ENCODE results near the gene SLC7A9.
"Not testable (repeated sequence)": the region's sequence is repeated elsewhere in the genome, so short reads cannot be mapped to it uniquely, and the experiment has no call there.

SLC7A9 gene

GRCh38 chr19:32881766-32882165 lies 12.2 kb upstream of the SLC7A9 start:
- DNase-seq = no peak

DNA sequence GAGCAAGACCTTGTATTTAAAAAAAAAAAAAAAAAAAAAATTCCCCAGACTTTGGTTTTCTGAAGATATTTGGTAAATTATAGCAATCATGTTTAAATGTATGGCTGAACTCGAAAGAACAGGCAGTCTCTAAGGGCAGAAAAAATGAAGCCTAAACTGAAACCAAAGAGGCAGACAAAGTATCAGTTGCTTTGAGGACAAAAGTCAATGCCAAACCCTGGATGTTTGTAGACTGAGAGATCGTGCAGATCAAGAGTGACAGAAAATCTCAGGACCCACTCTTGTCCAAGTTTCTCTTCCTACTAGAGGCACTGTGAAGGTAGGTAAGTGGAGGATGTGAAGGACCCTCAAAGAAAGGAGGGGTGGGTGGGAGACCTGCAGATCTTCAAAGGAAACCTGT lies 11.1 kb upstream of the SLC7A9 start:
- no peak for DNase-seq

- DNase-seq = no peak
Measured at GRCh38 chr19:32879741-32880140, 10.2 kb upstream of the SLC7A9 start.

DNA sequence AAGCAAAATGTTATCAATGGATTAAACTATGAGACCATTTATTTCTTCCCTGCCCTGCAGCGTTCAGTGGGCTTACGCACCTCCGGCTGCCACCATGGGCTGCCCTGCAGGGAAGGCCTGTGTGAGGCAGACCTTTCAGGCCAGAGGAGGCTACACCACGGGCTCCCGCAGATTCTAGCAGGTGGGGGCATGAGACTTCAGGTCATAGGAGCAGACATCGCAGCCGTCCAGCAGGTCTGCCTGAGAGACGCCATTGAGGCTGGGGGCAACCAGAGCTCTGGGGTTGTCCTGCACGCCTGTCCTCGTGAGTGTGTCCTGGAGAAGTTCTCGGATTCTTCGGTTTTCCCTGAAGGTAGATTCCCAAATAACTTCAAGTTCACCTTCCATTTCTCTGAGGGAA lies 9.4 kb upstream of the SLC7A9 start:
- DNase-seq = no peak

DNA sequence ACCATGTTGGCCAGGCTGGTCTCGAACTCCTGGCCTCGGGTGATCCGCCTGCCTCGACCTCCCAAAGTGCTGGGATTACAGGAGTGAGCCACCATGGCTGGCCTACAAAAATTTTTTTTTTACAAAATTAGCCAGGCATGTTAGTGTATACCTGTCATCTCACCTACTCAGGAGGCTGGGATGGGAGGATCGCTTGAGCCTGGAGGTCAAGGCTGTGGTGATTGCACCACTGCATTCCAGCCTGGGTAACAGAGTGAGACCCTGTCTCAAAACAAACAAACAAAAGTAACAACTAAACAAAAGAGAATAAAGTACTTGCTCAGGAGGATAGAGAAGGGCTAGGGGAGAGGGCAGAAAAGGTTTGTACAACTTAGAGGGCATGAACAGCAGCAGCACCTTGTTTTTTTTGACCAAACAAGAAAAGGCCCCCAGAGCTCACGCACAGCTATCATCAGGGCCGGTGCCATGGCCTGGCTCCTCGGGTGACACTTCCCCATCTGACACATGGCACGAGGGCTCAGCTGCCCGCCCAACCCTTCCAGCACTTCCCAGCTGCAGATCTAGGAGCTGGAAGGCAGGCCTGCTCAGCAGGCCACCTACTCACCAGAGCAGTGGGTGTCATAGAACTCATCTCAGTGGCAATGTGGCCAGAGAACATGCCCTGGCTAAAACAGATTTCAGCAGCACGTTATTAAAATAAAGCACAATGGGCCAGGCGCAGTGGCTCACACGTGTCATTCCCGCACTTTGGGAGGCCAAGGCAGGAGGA lies 8.6 kb upstream of the SLC7A9 start:
- no peak for DNase-seq

DNA sequence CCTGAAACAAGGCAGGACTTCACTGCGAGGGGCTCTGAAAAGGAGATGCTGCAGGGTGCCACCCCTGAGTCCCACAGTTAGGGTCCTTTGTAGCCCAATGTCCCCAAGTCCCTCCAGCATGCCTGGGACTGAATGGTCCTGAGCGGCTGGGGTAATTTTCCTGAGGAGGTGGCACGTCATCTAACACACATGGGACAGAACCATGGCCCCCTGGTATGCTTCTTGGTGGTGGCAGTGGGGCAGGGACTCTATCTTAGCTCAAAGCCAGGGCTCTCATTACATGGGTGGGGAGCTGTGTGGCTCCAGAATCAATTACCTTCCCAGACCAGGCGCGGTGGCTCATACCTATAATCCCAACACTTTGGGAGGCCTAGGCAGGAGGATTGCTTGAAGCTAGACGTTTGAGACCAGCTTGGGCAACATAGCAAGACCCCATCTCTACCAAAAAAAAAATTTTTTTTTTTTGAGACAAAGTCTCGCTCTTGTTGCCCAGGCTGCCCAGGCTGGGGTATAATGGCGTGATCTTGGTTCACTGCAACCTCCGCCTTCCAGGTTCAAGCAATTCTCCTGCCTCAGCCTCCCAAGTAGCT lies 7.9 kb upstream of the SLC7A9 start:
- DNase-seq = no peak

GRCh38 chr19:32876919-32877285 lies 7.3 kb upstream of the SLC7A9 start:
- DNase-seq = no peak

- DNase-seq = no peak
Measured at GRCh38 chr19:32876236-32876918, 6.8 kb upstream of the SLC7A9 start.

DNA sequence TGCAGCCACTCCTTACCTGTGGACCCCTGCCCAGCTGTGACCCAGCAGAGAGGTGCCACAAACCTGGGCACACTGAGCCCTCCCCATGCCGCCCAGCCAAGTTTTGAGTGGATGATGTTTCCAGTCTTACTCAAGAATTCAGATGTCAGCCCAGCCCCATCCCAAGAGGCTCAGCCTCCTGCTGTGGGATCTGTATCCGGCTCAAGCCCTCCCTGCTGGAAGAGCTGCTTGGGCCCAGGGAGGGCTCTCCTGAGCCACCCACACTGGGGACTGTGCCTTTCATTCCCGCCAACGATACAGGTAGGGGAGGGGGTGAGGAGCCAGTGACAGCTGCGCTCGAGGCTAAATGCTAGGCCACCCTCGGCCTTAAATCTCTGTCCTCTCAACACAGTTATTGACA lies 5.9 kb upstream of the SLC7A9 start:
- DNase-seq = no peak

DNA sequence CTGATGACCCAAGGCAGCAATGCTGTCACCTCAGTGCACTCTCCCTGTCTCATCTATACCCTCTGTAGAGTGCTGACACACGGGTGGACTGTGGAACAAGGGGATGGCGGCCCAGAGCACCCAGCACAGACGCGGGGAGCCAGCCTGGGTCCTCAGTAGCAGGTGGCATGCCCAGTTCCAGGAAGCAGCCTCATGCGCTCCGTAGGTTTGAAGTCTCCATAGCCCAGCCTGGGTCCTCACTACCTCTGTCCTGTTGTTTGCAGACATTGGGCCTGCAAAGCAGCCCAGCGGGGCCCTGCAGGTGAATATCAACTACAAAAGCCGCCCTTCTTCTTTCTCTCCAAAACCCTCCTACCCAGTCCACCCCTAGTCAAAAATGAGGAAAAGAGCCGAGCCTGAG lies 5.0 kb upstream of the SLC7A9 start:
- DNase-seq = no peak

DNA sequence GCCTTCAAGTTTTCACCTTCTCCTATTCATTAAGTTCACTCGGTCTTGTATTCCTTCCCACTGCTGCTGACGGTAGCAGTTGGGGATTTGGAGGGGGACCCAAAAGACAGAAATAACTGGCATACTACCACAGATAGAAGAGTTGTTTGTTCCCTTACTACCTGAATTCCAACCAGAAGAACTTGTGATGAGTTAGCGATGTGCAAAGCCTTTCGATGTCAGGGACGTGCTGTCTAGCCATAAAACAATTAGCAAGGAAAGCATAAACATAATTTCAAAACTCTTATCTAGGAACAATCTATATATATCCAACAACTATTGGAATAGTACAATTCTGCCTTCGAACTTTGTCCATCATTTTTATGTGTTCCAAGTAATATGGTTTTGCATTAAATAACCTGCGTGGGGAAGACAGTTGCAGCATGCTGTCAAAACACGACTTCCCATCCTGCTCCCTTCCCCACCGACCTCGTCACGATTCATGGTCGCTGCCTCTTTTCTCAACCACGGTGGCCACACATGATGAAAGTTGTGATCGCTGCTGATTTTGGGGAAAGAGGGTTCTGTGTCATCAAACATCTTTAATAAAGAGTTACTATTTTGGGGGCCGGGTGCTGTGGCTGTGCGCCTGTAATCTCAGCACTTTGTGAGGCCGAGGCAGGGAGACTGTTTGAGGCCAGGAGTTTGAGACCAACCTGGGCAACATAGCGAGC lies 3.8 kb upstream of the SLC7A9 start:
- DNase-seq = no peak

GRCh38 chr19:32872391-32872790 lies 2.8 kb upstream of the SLC7A9 start:
- DNase-seq = no peak

DNA sequence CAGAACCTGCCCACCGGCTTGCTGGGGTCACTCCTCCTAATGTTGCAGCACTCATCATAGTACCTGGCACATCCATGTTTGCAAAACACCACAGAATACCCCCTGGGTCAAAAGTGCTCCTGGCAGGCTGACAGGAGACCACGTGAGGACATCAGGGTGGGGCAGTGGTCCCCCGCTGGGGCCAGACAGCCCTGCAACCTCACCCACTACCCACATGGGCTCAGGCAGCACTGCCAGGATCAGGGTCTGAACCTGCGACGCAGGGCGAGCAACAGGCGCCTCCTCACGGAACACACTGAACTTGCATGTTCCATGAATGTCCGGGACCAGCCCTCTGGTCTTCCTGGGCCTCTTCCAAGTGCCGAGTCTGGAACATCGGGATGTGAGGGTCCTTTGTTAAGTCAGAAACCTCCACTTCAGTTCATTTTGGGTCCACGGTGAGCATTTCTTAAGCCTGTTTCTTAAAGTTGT lies 1.4 kb upstream of the SLC7A9 start:
- no peak for DNase-seq

DNA sequence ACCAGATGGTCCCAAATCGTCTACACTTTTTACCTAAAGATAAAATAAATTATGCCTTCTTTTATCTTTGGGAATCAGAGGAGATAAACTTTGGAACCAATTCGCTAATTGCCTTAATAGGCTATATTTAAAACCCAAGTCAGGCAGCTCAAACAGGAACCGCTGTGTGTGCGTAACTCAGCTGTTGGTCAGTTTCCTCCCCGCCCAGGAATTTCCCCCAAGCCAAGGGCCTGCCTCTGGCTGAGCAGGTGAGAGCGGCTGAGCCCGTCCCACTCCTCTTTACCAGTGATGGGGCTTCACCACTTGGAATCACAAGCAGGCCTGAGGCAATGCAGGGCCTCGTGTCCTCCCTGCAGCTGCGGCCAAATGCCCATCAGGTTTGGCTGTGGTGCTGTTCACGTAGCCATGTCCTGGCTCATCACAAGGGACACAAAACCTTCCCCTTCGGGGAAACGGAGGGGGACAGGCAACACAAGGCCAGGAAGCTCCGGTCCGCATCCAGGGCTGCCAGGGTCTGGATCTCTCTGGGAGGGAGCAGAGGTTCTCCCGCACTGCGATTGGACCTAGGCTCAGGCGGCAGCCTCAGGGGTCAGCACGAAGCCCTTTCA lies 503 bp upstream of the SLC7A9 start:
- no peak for DNase-seq

- no peak for DNase-seq
Measured at GRCh38 chr19:32868206-32868950, 1.2 kb downstream of the SLC7A9 start.

GRCh38 chr19:32867436-32867835 lies 2.1 kb downstream of the SLC7A9 start:
- not testable (repeated sequence) for DNase-seq

DNA sequence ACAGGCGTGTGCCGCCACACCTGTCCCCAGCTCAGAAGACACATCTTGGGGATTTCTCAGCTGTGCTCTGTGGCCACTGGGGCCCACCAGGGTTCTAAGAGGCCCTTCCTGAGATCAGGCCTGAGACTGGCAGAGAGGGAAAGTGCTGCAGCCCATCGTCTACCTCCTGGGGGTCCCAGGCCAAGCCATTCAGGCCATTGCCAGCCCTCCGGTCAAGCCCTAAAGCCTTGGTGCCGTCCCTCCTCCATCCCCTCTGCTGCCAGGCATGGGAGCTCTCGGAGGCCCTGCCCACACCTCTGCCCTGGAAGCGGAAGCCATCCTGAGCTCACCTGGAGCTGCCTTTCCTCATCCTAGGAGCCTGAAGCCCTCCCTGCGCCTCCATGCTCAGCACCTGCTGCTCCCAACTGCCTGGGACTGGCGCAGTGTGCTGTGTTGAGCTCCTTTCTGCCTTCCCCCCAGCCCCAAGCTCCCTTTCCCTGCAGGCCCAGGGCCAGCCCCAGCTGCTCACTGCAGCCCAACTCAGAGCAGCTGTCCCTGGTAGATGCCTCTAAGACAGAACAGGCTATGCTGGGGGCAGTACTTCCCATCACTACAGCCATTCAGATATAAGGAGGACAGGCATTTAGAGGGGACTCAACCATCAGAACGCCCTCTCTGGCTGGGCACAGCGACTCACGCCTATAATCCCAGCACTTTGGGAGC lies 2.9 kb downstream of the SLC7A9 start:
- DNase-seq = no peak

- no peak for DNase-seq
Measured at GRCh38 chr19:32866061-32866460, 3.5 kb downstream of the SLC7A9 start.

DNA sequence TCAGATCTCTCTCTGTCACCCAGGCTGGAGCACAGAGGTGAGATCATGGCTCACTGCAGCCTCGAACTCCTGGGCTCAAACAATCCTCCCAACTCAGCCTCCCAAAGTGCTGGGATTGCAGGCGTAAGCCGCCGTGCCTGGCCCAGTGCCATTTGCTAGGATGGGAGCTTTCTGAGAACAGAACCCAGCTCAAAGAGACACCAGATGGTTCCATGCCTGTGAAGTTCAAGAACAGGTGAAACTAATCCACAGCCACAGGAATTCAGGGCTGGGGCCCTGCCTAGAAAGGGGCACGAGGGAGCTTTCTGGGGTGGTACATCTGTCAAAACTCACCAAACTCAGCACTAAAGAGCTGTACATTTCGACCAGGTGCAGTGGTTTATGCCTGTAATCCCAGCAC lies 4.2 kb downstream of the SLC7A9 start:
- DNase-seq = no peak

GRCh38 chr19:32864318-32865007 lies 5.1 kb downstream of the SLC7A9 start:
- no peak for DNase-seq

- no peak for DNase-seq
Measured at GRCh38 chr19:32863841-32864240, 5.7 kb downstream of the SLC7A9 start.

Data from inflammatory macrophage treated with lipopolysaccharide for 4 hours (primary cell).